ENCODE measurements around the gene HTATSF1. TPM values are rescaled to one million over a fixed set of nuclear protein-coding genes. Genes with fewer than 3 reads are reported as not detected.

HTATSF1 gene
- total RNA-seq, 4 donors from 2014 or later = 62.1 to 76.5 (median 69.4) TPM

DNA sequence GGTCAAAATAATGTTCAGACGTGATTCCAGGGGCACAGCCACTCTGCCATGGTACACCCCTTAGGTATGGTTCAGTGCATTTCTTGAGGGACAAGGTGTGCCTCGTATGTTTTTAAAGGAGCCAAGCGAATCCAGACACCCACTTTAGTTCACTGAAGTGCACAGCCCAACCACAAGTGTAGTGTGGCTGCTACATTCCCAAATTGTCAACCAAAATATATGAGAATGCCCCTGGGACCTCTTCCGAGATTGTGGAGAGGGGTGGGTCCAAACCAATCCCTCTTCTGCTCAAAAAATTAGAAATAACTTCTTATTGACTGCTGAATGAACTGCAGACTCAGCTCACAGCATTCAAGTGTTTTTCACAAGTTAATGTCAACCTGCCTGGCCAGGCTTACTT is 17.0 kb upstream of the HTATSF1 start:
- H3K27me3 ChIP-seq = peaks cover 3% of the 10 kb centered on the region
- no peak overlapping the region for H3K27ac ChIP-seq
- no peaks in the 10 kb centered on the region for H3K36me3 ChIP-seq
- WGBS, 2 donors (ENCODE audit: low coverage in 1 of 2) = 20 to 80% methylated on average over 1 to 4 of the region's 4 CpGs
- TF ChIP-seq EP300 (IDR thresholded peaks at IDR 0.05) (no peak), POLR2A (IDR thresholded peaks at IDR 0.05) (no peak), POLR2AphosphoS5 (IDR thresholded peaks at IDR 0.05) (no peak)
- TF ChIP-seq, protein P1, sequence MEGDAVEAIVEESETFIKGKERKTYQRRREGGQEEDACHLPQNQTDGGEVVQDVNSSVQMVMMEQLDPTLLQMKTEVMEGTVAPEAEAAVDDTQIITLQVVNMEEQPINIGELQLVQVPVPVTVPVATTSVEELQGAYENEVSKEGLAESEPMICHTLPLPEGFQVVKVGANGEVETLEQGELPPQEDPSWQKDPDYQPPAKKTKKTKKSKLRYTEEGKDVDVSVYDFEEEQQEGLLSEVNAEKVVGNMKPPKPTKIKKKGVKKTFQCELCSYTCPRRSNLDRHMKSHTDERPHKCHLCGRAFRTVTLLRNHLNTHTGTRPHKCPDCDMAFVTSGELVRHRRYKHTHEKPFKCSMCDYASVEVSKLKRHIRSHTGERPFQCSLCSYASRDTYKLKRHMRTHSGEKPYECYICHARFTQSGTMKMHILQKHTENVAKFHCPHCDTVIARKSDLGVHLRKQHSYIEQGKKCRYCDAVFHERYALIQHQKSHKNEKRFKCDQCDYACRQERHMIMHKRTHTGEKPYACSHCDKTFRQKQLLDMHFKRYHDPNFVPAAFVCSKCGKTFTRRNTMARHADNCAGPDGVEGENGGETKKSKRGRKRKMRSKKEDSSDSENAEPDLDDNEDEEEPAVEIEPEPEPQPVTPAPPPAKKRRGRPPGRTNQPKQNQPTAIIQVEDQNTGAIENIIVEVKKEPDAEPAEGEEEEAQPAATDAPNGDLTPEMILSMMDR (IDR thresholded peaks at IDR 0.05) = no peak
- H3K4me1 ChIP-seq = no peaks in the 10 kb centered on the region
- H3K9me3 ChIP-seq = no peaks in the 10 kb centered on the region
- H3K4me3 ChIP-seq = no peak overlapping the region
- ATAC-seq = no peak

- H3K27me3 ChIP-seq = peaks cover 7% of the 10 kb centered on the region
- H3K4me1 ChIP-seq = no peaks in the 10 kb centered on the region
- WGBS, 2 donors (ENCODE audit: low coverage in 1 of 2) = 55 to 74% methylated on average over 3 of the region's 4 CpGs
- TF ChIP-seq POLR2A (IDR thresholded peaks at IDR 0.05) (no peak), POLR2AphosphoS5 (IDR thresholded peaks at IDR 0.05) (no peak), EP300 (IDR thresholded peaks at IDR 0.05) (no peak)
- TF ChIP-seq, protein P1 (IDR thresholded peaks at IDR 0.05) = no peak
- no peak within 1 kb of the TSS for H3K27ac ChIP-seq
- H3K4me3 ChIP-seq = no peak within 1 kb of the TSS
- no peaks in the 10 kb centered on the region for H3K36me3 ChIP-seq
- ATAC-seq = no peak
- H3K9me3 ChIP-seq = no peaks in the 10 kb centered on the region
These were observed 9.7 kb upstream of the HTATSF1 start, which contains the start of gene BRS3 for GRCh38 chrX:136487647-136488046. Gene BRS3, plus strand, starts transcription at chrX:136487947. Its CDS starts 168 bp downstream, at chrX:136488115.

- Histone ChIP-seq H3K27ac (no peak overlapping the region), H3K4me1 (no peaks in the 10 kb centered on the region), H3K4me3 (no peak overlapping the region), H3K27me3 (peaks cover 7% of the 10 kb centered on the region), H3K9me3 (no peaks in the 10 kb centered on the region), H3K36me3 (no peaks in the 10 kb centered on the region)
- 32 to 34% methylated on average over 5 of the region's 5 CpGs for WGBS, 2 donors (ENCODE audit: low coverage in 1 of 2)
- ATAC-seq = no peak
- no peak for TF ChIP-seq EP300 (IDR thresholded peaks at IDR 0.05)
- TF ChIP-seq, protein P1 (IDR thresholded peaks at IDR 0.05) = no peak
- no peak for TF ChIP-seq POLR2AphosphoS5 (IDR thresholded peaks at IDR 0.05)
- TF ChIP-seq POLR2A (IDR thresholded peaks at IDR 0.05) = no peak
These were observed 8.7 kb upstream of the HTATSF1 start for GRCh38 chrX:136488706-136489105.

DNA sequence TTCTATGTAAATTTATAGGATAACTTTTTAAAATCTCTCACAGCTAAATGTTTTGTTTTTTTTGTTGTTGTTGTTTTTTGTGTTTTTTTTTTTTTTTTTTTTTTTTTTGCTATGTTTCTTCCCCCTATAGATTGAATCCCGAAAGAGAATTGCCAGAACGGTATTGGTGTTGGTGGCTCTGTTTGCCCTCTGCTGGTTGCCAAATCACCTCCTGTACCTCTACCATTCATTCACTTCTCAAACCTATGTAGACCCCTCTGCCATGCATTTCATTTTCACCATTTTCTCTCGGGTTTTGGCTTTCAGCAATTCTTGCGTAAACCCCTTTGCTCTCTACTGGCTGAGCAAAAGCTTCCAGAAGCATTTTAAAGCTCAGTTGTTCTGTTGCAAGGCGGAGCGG is 5.6 kb upstream of the HTATSF1 start:
- TF ChIP-seq, protein P1 (IDR thresholded peaks at IDR 0.05) = no peak
- no peak for TF ChIP-seq POLR2A (IDR thresholded peaks at IDR 0.05)
- no peak for TF ChIP-seq POLR2AphosphoS5 (IDR thresholded peaks at IDR 0.05)
- TF ChIP-seq EP300 (IDR thresholded peaks at IDR 0.05) = no peak
- 38 to 100% methylated on average over 1 to 2 of the region's 6 CpGs for WGBS, 2 donors (ENCODE audit: low coverage in 1 of 2)
- no peaks in the 10 kb centered on the region for H3K36me3 ChIP-seq
- no peak overlapping the region for H3K4me3 ChIP-seq
- H3K4me1 ChIP-seq = no peaks in the 10 kb centered on the region
- H3K27me3 ChIP-seq = peaks cover 7% of the 10 kb centered on the region
- no peak for ATAC-seq
- no peaks in the 10 kb centered on the region for H3K9me3 ChIP-seq
- no peak overlapping the region for H3K27ac ChIP-seq

GRCh38 chrX:136493011-136493410 is 4.4 kb upstream of the HTATSF1 start:
- Histone ChIP-seq H3K9me3 (no peaks in the 10 kb centered on the region), H3K36me3 (no peaks in the 10 kb centered on the region), H3K4me1 (no peaks in the 10 kb centered on the region), H3K4me3 (no peak overlapping the region), H3K27me3 (peaks cover 7% of the 10 kb centered on the region), H3K27ac (no peak overlapping the region)
- WGBS, 2 donors (ENCODE audit: low coverage in 1 of 2) = 20 to 33% methylated on average over 1 of the region's 1 CpG
- no peak for ATAC-seq
- TF ChIP-seq POLR2A (IDR thresholded peaks at IDR 0.05) (no peak), EP300 (IDR thresholded peaks at IDR 0.05) (no peak), POLR2AphosphoS5 (IDR thresholded peaks at IDR 0.05) (no peak)
- TF ChIP-seq, protein P1 (IDR thresholded peaks at IDR 0.05) = no peak
